Measurements from ENCODE around the gene RUNDC3A.
A peak's percentile ranks its signal among the peaks of the same experiment; 100 is the strongest.
"Not testable (repeated sequence)": the region's sequence is repeated elsewhere in the genome, so short reads cannot be mapped to it uniquely, and the experiment has no call there.

Gene RUNDC3A

GRCh38 chr17:44320066-44320465 lies 11.7 kb downstream of the RUNDC3A start:
- DNase-seq = no peak

- DNase-seq = no peak
Measured at GRCh38 chr17:44321246-44322120, 13.1 kb downstream of the RUNDC3A start.

DNA sequence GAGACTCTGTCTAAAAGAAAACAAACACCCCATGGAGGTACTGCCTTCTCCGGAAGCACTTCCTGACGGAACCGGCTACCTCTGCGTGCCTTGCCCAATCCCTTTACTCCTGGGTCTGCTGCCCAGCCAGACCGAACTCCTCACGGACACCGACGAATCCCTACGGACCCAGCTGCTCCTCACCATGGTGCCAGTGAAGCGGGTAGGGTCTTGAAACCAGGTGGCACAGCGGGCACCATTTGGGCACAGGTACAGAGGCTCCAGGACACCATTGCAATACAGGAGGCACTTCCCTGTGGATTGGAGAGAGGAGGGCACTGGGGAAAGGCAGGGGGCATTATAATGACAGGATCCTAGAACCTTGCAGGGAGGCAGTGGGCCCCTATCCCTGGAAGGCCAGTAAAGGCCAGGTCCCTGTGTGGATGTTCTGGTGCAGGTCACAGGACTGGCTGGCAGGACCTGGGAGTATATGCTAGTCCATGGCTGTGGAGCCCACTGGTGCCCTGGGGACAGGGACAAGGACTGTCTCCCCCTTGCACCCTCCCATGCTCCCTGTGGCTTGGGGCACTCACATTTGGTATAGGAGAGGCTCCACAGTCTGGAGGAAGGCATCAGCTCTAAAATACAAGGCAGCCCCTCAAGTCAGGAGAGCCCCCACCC lies 14.0 kb downstream of the RUNDC3A start:
- DNase-seq = no peak

DNA sequence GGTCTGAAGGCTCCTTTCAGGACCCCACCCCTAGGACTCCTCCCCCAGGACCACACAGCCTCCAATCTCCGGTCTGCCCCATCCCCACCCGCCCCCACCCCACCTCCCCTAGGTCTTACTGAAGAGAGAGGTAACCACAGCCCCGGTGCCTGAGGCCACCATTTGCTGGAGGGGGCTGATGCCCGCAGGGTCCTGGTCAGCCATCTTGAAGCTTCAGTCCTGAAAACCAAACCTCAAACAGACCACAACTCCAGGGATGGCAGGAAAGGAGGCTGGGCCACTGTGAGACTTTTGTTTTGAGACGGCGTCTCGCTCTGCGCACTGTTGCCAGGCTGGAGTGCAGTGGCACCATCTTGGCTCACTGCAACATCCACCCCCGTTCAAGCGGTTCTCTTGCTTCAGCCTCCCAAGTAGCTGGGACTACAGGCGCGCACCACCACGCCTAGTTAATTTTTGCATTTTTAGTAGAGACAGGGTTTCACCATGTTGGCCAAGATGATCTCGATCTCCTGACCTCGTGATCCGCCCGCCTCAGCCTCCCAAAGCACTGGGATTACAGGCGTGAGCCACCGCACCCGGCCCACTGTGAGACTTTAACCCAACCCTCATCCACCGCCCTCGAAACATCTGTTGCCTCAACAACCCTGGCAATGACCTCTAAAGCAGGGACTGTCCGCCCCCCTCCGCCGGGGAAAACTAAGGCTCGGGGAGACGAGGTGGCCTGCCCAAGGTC lies 15.1 kb downstream of the RUNDC3A start:
- DNase-seq = no peak

- no peak for DNase-seq
Measured at GRCh38 chr17:44324092-44324570, 15.7 kb downstream of the RUNDC3A start.

DNA sequence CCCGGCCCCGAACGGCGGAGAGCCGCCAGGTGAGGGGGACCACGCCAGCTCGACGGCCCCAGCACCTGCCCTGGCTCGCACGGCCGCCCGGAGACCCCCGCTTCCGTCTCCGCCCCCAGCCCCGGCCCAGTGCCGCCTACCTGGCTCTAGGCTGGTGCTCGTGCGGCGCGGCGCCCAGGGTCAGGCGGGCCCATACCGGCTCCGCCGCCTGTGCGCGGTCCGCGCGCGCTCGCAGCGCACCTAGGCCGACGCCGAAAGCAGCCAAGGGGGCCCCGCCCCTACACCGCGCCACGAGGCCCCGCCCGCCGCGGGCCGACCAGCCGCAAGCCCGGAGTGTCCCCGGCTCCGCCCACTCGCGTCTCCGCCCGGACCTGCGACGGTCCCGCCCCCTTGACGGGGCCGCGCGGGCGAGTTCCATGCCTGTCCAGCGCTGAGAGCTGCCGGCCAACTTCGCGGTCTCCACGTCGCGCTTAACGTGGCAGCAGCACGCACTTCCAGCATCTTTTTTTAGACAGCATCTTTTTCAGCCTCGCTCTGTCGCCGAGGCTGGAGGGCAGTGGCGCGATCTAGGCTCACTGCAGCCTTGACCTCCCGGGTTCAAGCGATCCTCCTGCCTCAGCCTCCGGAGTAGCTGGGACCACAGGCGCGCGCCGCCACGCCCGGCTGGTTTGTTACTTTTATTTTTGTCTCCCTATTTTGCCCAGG lies 16.3 kb downstream of the RUNDC3A start, which contains the start of gene SLC25A39:
Gene SLC25A39, minus strand, starts transcription at position 253 of the 705 bp plus-strand sequence. CDS start 1,261 bp downstream, outside the sequence.
- peak; percentile 91 to 96 (median 92) for DNase-seq

GRCh38 chr17:44326861-44327444 lies 18.6 kb downstream of the RUNDC3A start:
- DNase-seq = peak; percentile 82 to 98 (median 91)

DNA sequence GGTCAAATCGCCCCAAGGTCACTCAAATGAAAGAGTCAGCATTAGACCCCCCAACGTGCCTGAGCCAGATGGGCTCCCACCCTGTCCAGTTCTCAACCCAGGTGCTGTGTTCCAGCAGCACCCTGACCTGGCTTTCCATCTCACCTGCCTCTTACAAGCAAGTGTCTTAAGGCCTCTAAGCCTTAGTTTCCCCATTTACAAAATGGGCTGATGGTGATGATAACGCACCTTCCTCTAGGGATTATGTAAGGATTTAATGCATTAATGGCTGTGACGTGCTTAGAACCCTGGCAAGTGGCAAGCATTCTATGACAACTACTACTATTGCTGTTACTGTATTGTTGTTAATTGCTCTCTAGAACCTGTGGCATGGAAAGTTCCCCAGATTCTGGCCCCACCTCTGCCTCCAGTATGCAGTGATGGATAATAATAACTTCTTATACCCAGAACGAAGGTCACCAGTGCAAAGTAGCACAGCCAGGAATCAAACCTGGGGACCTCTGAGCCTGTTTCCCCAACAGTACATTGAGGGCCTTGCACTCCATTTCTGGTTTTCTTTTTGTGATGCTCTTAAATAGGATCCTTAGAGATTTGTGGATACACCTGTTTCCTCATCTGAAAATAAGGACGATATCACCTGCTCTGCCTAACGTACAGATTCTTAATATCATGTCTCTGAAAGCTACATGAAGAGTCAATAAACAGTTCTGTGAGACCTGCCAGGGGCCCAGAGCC lies 19.5 kb downstream of the RUNDC3A start:
- DNase-seq = no peak

- not testable (repeated sequence) for DNase-seq
Measured at GRCh38 chr17:44329516-44329915, 21.1 kb downstream of the RUNDC3A start.

- DNase-seq = not testable (repeated sequence)
Measured at GRCh38 chr17:44330263-44330662, 21.9 kb downstream of the RUNDC3A start.

DNA sequence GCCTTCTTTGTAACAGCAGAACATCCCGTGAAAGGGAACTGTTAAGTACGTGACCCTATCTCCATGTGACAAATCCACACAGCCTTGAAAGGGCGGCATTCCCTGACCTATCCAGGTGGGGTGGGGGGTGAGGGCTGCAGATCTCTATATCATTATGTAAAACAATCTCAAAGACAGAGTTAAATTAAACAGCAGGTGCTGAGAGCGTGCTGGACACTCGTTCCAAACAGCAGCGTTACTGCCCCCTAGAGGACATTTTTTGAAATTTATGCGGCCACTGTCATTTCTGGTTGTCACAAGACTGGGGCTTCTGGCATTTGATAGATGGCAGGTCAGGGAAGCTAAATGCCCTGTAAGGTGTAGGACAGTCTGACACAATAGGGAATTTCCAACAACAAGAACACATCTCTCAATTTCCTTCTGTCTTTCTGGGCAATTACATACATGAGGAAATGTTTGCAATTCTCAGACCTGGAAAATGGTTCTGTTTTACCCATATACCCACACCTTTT lies 22.9 kb downstream of the RUNDC3A start:
- DNase-seq = peak in 4 of 5 experiments; percentile 44 to 67 (median 60)

GRCh38 chr17:44333371-44333770 lies 25.0 kb downstream of the RUNDC3A start:
- no peak for DNase-seq

DNA sequence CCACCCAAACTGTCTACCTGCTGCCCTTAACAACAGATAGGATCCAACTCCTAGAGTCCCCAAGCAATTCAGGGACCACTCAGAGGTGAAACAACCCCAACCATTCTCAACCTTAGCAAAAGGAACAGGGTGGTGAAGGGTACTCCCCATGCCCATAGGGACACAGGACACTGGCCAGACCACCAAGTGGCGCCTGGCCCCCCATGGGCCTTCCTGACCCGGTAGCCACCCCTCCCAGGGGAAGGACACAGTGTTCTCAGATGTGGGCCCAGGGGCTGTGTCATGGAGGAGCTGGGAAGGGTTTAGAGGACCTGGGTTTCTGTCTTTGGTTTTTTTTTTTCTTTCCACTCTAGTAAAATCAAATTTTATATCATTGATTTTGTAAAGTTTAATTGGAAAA lies 25.9 kb downstream of the RUNDC3A start:
- no peak for DNase-seq

DNA sequence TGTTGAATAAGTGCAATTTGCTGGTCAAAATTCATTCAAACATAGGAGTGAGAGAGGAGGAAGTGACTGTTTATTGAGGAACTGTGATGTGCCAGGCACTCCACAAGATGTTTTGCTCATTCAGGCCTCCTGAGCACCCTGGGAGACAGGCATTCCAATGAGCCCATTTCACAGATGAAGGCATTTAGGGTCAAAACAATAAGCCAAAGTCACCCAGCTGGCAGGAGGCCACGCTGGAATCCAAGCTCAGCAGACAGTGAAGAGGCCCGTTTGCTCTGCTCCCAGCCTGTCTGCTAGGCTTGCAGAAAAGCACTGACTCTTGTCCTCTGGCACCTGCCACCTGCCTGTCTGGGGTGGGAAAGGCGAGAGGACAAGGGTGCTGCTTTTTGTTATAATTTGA lies 26.3 kb downstream of the RUNDC3A start:
- DNase-seq = no peak

GRCh38 chr17:44335564-44335963 lies 27.2 kb downstream of the RUNDC3A start:
- DNase-seq = no peak

GRCh38 chr17:44335968-44336367 lies 27.6 kb downstream of the RUNDC3A start:
- no peak for DNase-seq

DNA sequence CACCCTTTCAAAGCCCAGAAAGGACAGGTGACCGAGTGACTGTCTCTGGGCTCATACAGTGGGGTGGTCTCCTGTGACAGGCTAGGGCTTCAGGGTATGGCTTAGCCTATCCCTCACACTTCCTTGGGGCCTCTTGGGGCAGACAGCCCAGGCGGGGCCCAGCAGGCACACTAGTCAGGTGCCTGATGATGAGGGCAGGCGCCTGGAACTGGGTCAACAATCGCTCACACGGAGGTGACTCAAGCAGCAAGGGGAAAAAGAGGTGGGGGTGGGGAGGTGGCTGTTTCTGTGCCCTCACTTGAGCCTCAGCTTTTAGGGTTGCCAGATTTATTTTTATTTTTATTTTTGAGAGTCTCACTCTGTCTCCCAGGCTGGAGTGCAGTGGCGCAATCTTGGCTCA lies 30.3 kb downstream of the RUNDC3A start:
- no peak for DNase-seq

GRCh38 chr17:44340553-44340952 lies 32.2 kb downstream of the RUNDC3A start:
- DNase-seq = not testable (repeated sequence)

DNA sequence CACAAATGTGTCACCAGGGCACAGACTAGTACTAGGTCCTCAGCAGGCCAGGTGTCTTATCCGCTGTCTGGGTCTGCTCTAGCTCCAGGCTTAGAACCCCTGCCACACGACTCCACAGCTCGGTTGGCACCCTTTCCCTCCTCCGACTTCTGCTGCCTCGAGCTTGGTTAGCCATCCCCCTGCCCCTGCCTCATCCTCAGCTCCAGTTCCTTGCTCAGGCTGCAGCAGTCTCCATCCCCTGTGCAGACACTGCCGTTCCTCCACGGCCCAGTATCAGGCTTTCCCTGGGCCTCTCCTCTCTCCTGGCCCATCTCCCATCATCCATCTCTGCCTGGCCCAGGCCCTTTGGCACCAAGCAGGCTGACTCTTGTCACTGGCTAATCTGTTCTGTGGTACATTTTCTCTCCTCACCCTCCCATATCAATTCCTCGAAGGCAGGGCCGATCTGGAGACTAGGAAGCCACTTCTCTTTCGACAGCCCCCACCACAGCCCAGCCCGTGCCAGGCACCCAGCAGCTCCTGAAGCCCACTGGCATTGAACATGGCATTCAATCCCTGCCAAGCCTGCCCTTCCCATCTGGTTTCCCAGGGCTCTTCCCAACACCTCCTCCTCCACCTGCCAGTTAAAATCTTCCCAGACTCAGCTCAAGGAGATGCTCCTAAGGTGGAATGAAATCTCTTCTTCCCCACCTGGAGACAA lies 35.3 kb downstream of the RUNDC3A start:
- DNase-seq = no peak

DNA sequence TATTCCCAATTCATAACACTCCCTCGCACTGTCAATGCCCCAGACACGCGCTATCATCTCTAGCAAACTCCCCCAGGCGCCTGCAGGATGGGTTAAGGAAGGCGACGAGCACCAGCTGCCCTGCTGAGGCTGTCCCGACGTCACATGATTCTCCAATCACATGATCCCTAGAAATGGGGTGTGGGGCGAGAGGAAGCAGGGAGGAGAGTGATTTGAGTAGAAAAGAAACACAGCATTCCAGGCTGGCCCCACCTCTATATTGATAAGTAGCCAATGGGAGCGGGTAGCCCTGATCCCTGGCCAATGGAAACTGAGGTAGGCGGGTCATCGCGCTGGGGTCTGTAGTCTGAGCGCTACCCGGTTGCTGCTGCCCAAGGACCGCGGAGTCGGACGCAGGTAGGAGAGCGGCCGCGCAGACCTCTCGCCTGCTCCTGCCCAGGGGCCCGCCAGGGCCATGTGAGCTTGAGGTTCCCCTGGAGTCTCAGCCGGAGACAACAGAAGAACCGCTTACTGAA lies 36.6 kb downstream of the RUNDC3A start, which contains the start of gene GRN:
Gene GRN, plus strand, starts transcription at position 364 of the 515 bp plus-strand sequence. CDS start 3,863 bp downstream, outside the sequence.
- DNase-seq = peak; percentile 60 to 91 (median 74)

All from T-helper 2 cell (primary cell).